Measurements from ENCODE around the gene BCKDHA.
"Not testable (repeated sequence)": the region's sequence is repeated elsewhere in the genome, so short reads cannot be mapped to it uniquely, and the experiment has no call there.

Gene BCKDHA

GRCh38 chr19:41402010-41402409, 4.4 kb downstream of the BCKDHA start:
- Histone ChIP-seq H3K4me3 (replicated peaks; ENCODE audit: low read depth, low read length) (no peak overlapping the region), H3K36me3 (ENCODE audit: control insufficient read depth, insufficient read depth, low read length) (peaks cover 4% of the 10 kb centered on the region), H3K27me3 (replicated peaks; ENCODE audit: control insufficient read depth, insufficient read depth, low read length) (no peaks in the 10 kb centered on the region)
- DNase-seq (ENCODE audit: extremely low read depth, insufficient read length), result no peak
- TF ChIP-seq, protein P1, sequence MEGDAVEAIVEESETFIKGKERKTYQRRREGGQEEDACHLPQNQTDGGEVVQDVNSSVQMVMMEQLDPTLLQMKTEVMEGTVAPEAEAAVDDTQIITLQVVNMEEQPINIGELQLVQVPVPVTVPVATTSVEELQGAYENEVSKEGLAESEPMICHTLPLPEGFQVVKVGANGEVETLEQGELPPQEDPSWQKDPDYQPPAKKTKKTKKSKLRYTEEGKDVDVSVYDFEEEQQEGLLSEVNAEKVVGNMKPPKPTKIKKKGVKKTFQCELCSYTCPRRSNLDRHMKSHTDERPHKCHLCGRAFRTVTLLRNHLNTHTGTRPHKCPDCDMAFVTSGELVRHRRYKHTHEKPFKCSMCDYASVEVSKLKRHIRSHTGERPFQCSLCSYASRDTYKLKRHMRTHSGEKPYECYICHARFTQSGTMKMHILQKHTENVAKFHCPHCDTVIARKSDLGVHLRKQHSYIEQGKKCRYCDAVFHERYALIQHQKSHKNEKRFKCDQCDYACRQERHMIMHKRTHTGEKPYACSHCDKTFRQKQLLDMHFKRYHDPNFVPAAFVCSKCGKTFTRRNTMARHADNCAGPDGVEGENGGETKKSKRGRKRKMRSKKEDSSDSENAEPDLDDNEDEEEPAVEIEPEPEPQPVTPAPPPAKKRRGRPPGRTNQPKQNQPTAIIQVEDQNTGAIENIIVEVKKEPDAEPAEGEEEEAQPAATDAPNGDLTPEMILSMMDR (IDR thresholded peaks at IDR 0.05; ENCODE audit: insufficient read depth, low read length, poor library complexity, severe bottlenecking), result no peak

DNA sequence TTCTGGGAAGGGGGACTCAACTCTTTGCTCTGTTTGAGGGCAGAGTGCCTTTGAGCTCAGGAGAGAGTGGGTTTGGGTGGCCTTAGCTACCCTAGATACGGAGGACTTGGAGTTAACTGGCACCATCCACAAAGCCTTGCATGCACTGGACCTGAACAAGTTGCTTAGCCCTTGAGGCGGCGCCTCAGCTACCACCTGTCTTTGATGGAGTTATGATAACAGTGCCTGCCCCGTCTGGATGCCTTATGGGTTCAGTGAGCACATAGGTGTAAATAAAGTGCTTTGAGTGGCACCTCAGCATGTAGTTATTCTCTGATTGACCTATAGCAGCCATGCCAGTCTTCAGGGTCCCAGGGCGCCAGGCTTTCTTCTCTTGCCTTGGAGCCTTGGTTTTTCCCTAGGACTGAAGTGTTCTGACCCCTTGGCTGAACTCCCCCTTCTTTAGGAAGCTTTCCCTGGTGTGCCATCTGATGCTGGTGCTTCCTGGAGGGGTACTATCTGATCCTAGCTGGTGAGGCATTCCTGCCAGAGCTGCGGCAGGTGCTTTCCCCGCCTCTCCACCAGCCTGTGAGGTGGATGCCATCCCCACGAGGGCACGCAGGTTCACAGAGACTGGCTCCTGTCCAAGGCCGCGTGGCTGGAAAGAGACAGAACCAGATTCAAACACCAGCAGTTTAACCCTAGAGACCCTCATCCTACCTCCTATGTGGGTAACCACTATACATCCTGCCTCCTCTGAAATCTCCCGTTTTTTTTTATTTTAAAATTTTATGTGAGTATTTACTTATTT, 5.8 kb downstream of the BCKDHA start:
- Histone ChIP-seq H3K4me3 (replicated peaks; ENCODE audit: low read depth, low read length) (no peak overlapping the region), H3K36me3 (ENCODE audit: control insufficient read depth, insufficient read depth, low read length) (peaks cover 4% of the 10 kb centered on the region), H3K27me3 (replicated peaks; ENCODE audit: control insufficient read depth, insufficient read depth, low read length) (no peaks in the 10 kb centered on the region)
- no peak for DNase-seq (ENCODE audit: extremely low read depth, insufficient read length)
- TF ChIP-seq, protein P1 (IDR thresholded peaks at IDR 0.05; ENCODE audit: insufficient read depth, low read length, poor library complexity, severe bottlenecking), result no peak

DNA sequence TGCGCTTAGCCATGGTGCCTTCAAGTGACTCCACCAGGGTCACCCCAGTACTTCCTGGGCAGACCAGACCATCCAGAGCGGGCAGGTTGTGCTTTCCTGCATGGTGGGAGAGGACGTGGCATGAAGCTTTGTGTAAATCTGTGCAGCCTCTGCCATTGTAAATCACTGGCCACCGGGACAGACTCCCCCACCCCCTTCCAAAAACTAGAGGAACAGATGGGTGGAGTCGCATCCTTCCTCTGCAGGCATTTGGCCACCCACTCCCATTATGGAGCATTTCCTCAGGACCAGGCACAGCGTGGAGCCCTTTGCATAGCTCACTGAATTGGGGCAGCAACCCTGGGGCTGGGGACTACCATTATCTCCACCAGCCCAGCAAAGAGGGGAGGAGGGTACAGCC, 8.2 kb downstream of the BCKDHA start:
- H3K27me3 ChIP-seq (replicated peaks; ENCODE audit: control insufficient read depth, insufficient read depth, low read length), result no peaks in the 10 kb centered on the region
- H3K36me3 ChIP-seq (ENCODE audit: control insufficient read depth, insufficient read depth, low read length), result peaks cover 4% of the 10 kb centered on the region
- no peak for DNase-seq (ENCODE audit: extremely low read depth, insufficient read length)
- TF ChIP-seq, protein P1 (IDR thresholded peaks at IDR 0.05; ENCODE audit: insufficient read depth, low read length, poor library complexity, severe bottlenecking), result no peak
- no peak overlapping the region for H3K4me3 ChIP-seq (replicated peaks; ENCODE audit: low read depth, low read length)

DNA sequence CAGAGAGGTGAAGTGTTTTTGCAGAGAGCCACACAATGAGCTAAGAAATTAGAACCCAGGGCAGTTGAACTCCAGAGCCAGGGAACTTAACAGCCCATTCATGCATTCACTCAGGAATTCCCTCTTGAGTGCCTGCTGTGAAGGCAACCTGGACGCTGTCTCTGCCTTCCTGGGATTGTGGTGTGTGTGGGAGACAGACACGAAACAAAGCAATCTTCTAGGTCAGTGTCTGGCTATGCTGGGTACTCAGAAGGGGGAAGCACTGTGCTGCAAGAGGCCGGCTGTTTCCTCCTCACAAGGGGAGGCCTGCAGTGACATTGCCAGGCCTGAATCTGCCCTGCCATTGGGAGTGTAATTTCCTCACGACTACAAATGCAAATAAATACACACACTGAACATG, 9.7 kb downstream of the BCKDHA start:
- Histone ChIP-seq H3K36me3 (ENCODE audit: control insufficient read depth, insufficient read depth, low read length) (peaks cover 6% of the 10 kb centered on the region), H3K4me3 (replicated peaks; ENCODE audit: low read depth, low read length) (no peak overlapping the region), H3K27me3 (replicated peaks; ENCODE audit: control insufficient read depth, insufficient read depth, low read length) (no peaks in the 10 kb centered on the region)
- TF ChIP-seq, protein P1 (IDR thresholded peaks at IDR 0.05; ENCODE audit: insufficient read depth, low read length, poor library complexity, severe bottlenecking), result no peak
- DNase-seq (ENCODE audit: extremely low read depth, insufficient read length), result no peak

GRCh38 chr19:41408256-41408655, 10.6 kb downstream of the BCKDHA start:
- DNase-seq (ENCODE audit: extremely low read depth, insufficient read length), result no peak
- Histone ChIP-seq H3K36me3 (ENCODE audit: control insufficient read depth, insufficient read depth, low read length) (peaks cover 3% of the 10 kb centered on the region), H3K27me3 (replicated peaks; ENCODE audit: control insufficient read depth, insufficient read depth, low read length) (no peaks in the 10 kb centered on the region), H3K4me3 (replicated peaks; ENCODE audit: low read depth, low read length) (no peak overlapping the region)
- TF ChIP-seq, protein P1 (IDR thresholded peaks at IDR 0.05; ENCODE audit: insufficient read depth, low read length, poor library complexity, severe bottlenecking), result peak; percentile 42

DNA sequence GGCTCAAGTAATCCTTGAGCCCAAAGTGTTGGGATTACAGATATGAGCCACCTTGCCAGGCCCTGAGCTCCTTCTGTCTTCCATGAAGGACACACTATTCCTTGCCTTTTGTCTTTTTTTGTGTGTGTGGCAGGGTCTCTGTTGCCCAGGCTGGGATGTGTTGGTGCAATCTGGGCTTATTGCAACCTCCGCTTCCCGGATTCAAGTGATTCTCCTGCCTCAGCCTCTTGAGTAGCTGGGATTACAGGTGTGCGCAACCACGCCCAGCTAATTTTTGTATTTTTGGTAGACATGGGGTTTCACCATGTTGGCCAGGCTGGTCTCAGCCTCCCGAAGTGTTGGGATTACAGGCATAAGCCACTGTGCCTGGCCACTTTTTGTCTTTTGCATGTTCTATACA, 11.2 kb downstream of the BCKDHA start:
- H3K27me3 ChIP-seq (replicated peaks; ENCODE audit: control insufficient read depth, insufficient read depth, low read length); DNase-seq (ENCODE audit: extremely low read depth, insufficient read length); H3K4me3 ChIP-seq (replicated peaks; ENCODE audit: low read depth, low read length); H3K36me3 ChIP-seq (ENCODE audit: control insufficient read depth, insufficient read depth, low read length): not testable (repeated sequence)
